Endometrial microvascular endothelial cells (primary cell): Measurements from ENCODE around the gene CANT1. TPM values are rescaled to one million over a fixed set of nuclear protein-coding genes. Genes with fewer than 3 reads are reported as not detected.
"Not testable (repeated sequence)": the region's sequence is repeated elsewhere in the genome, so short reads cannot be mapped to it uniquely, and the experiment has no call there.

Experiments
- in situ Hi-C: cut with HindIII; loops from 2 replicates; pipeline ENCODE4 v1.10.0; 2017; ENCODE audit warnings: low sequenced_read_pairs, low pct_unique_long_range_greater_than_20kb; ENCODE audit errors: inconsistent ontology term
- total RNA-seq: library from RNA; depleted of rRNA; stranded (reverse); fragments of >200 nt; gene quantifications from one replicate; pipeline ENCODE4 v1.2.3, GENCODE V29; 2015; ENCODE audit errors: inconsistent ontology term

CANT1 gene
- total RNA-seq, 1 donor from 2014 or later, result 89.3 TPM

DNA sequence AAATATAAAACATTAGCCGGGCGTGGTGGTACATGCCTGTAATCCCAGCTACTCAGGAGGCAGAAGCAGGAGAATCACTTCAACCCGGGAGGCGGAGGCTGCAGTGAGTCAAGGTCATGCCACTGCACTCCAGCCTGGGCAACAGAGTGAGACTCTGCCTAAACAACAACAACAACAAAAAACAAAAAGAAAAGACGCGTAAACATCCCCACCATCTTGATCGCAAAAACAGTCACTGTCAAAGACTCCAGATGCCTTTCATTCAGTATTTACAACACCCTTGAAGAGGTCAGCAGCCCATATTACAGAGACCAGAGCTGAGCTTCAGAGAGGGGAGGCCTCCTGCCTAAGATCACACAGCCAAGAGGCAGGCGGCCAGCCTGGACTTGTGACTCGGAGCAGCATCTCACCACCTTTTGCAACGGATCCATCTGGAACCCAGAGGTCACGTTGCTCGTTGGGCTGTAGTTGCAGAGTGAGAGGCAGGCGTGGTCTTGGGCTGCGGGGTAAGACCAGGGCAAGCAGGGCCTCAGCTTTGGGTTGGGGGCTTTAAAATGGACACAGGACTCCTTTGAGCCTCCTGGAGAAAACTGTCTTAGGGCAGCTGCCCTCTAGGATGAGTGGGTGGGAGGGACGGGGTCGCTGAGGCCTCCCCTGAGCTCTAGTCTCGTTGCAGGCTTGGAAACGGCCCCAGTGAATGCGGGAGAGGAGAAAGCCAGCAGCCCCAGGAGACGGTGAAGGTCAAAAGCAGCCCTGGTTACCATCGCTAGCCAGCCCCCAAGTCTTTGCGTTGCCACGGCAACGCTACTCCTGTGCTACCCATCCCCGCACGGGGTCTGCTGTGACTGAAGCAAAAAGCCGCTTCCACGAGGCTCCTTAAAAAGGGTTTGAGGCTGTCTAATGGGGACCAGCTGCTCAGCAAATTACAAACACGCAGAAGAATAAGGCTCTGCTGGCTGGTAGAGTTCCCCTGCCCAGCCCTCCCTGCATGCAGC, 55.9 kb downstream of the CANT1 start:
- in situ Hi-C loops, result no loop called here

DNA sequence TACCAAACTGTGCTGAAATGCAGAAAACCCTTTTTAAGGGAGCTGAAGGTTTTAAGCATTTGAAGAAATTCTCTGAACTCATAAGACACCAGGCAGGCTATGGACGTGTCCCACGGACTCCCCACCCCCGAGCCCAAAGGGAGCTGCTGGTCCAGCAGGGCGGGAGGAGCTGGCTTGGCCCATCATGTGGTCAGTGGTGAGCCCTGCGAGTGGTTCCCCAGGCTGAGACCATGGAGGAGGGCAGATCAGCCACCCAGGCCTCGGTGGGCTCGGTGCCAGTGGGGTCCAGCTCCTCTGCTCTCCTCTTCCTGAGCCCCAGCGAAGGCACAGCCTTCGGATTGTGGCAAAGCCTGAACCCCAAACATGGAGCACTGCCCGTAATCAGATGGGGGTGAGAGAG, 56.9 kb downstream of the CANT1 start:
- in situ Hi-C loops, result no loop called here

DNA sequence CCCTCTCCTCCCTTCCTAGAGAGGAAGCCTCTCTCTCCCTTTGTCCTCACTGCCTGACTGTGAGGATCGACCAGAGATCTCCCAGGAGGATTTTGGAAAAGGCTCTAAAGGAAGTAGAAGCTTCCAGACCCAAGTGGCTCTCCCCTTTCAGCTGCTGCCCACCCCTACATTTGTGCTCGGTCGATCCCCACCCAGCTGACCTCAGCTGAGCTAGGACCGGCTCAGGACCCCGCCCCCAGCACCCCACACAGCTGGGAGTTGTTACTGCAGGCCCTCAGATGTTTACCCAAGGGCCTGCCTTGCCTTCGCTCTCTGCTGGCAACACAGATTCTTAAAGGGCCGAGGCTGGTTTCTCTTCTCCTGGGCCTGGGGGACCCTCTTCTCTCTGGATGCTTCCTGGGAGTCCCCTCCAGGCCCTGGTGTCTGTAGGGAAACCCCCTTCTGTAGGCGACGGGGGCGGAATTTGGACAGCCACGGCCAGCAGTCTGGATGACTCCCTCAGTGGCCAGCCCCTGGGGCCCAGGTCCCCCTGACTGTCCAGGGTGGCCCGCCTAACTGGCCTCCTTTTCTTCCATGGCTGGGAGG, 57.5 kb downstream of the CANT1 start:
- in situ Hi-C loops, result no loop called here

DNA sequence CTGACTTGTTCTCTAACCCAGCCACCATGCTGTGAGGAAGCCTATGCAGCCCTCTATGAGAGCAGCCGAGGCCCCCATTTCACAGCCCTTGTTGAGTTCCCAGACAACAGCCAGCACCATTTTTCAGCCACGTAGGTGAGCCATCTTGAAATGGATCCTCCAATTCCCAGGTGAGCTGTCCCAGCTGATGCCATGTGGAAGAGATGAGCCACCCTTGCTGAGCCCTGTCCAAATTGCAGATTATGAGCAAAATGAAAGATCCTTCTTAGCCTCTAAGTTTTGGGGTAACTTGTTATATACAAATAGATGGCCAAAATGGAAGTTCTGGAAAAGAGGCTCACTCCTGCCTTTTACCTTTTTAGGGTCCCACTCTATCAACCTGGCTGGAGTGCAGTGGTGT, 58.7 kb downstream of the CANT1 start:
- in situ Hi-C loops, result no loop called here

DNA sequence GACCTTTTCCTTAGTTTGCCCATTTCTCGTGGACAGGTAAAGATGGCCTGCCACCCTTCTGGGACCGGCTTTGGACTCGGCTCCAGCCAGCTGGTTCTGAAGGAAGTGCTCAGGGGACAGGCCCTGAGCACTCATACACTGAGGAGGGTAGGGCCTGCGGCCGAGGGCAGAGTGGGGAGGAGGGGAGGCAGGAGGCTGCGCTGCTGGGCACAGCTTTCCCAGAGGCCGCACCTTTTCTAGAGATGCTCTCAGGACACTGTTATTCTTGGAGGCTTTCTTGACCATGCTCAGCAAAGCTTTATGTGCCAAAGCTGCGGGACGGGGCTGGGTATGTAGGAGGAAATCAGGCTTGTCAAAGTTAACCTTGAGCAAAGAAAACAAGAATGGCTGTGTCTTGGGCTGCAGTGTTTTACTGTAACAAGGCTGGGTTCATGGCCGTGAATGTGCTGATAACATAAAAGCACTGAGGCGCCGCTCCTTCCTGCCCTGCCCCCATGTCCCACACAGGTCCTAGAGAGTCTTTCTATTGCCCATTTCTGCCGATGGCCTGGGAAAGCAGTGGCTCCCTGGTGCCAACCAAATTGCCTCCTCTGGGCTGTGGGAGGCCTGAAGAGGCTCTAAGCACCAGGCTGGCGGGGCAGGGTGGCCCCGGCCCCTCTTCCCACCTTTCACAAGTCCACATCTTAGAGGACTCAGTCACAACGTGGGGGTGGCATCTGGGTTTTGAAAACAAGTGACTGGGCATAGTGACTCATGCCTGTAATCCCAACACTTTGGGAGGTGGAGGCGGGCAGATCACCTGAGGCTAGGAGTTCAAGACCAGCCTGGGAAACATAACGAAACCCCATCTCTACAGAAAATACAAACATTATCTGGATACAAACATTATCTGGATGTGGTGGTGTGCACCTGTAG, 62.1 kb downstream of the CANT1 start:
- in situ Hi-C loops, result no loop called here

DNA sequence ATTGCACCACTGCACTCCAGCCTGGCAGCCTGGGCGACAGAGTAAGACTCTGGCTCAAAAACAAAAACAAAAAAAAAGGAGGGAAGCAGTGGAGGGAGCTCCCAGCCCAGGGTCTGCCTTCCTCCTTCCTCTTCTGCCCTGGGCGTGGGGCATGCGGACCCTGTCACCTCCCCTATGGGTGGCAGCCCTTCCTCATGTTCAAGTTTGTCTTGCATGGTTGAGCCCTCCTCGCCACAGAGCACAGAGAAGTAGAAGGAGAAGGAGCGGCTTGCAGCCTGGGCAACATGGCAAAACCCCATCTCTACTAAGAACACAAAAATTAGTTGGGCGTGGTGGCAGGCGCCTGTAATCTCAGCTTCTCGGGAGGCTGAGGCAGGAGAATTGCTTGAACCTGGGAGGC, 62.9 kb downstream of the CANT1 start:
- in situ Hi-C loops, result no loop called here

DNA sequence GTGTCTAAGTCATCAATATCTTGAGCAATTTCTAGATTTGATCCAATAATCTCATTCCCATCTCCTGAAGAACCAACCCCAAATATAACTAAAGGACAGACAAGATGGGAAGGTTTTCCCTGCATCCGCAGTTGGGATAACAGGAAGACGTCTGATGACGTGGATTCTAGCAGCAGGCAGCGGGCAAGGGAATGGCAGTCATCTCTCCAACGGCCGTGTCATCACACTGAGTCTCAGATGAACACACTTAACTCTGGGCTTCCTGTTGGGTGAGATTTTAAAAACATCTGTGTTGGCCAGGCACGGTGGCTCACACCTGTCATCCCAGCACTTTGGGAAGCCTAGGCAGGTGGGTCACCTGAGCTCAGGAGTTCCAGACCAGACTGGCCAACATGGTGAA, 63.4 kb downstream of the CANT1 start:
- in situ Hi-C loops, result no loop called here

DNA sequence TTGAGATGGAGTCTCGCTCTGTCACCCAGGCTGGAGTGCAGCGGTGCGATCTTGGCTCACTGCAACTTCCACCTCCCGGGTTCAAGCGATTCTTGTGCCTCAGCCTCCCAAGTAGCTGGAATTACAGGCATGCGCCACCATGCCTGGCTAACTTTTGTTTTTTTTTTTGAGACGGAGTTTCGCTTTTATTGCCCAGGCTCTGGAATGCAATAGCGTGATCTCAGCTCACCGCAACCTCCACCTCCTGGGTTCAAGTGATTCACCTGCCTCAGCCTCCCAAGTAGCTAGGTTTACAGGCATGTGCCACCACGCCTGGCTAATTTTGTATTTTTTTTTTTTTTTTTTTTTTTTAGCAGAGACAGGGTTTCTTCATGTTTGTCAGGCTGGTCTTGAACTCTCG, 64.1 kb downstream of the CANT1 start:
- in situ Hi-C loops, result not testable (repeated sequence)

DNA sequence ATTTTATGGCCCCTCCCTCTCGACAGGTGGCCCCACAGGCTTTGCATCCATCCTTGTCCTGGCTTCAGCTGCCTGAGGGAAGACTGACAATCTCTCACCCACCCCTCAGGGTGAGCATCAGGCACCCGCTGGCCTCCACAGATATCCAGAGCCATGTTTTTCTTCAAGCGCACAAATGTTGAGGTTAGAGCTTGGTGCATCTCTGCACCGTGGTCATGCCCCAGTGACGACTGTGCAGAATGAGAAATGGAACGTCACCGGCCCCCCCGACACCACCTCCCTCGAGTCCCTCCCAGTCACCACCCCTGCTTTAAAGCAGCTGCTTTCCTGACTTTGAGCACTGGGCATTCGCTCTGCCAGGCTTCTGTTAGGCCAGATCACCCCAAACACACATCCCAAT, 64.6 kb downstream of the CANT1 start:
- in situ Hi-C loops, result no loop called here

DNA sequence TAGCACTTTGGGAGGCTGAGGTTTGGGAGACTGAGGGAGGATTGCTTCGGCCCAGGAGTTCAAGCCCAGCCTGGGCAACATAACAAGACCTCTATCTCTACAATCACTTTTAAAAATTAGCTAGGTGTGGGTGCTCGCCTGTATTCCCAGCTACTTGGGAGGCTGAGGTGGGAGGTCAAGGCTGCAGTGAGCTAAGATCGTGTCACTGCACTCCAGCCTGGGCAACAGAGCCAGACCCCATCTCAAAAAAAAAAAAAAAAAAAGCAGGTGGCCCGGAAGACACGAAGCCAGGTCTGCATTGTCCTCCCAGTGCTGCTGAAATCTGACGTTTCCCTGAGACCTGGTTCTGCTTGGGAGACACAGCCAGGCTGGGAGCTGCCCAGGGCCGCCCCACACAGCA, 65.5 kb downstream of the CANT1 start:
- in situ Hi-C loops, result no loop called here

Other genes starting within 250 kb of the CANT1 start
- gene CYTH1, start 227.5 kb downstream of the CANT1 start, total RNA-seq, result 40.3 TPM
- 38.4 TPM for gene USP36, start 168.9 kb downstream of the CANT1 start, total RNA-seq
- 0.19 TPM for gene CEP295NL, start 106.6 kb downstream of the CANT1 start, total RNA-seq
- 104 TPM for gene TIMP2, start 84.4 kb downstream of the CANT1 start, total RNA-seq
- gene LGALS3BP, start 29.8 kb downstream of the CANT1 start, total RNA-seq, result 44.9 TPM
- 3.9 TPM for gene C1QTNF1, start 14.4 kb upstream of the CANT1 start, total RNA-seq
- 6.5 TPM for gene ENGASE, start 65.1 kb upstream of the CANT1 start, total RNA-seq